Kidney tubule cell (primary cell): ENCODE results near the gene PRKN.

Experiments
- DNase-seq: peaks from one replicate; pipeline ENCODE4 v3.0.0-alpha.2; 2018; ENCODE audit warnings: low spot score

PRKN gene

GRCh38 chr6:161954077-161954476 lies 773.5 kb downstream of the PRKN start:
- no peak for DNase-seq

GRCh38 chr6:161951126-161951525 lies 776.4 kb downstream of the PRKN start:
- no peak for DNase-seq

- peak; percentile 80 for DNase-seq
Observed at GRCh38 chr6:161949531-161949930, 778.0 kb downstream of the PRKN start.

DNA sequence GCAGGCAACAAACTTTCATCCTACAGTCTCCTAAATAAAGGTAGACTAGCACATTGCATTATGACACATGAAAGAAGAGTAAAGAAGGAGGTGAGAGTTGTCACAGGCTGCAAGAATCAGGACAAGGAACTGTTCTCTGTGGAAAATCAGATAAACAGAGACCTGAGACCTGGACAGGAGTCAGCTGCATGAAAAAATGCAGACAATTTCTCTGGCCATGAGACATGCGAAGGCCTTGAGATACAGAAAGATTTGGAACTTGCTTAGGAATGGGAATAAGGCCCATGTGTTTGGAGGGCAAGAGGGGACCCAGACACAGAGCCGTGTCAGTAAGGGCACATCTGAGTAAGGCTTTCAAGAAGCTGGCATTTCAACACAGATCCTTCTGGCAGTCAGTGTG lies 779.1 kb downstream of the PRKN start:
- DNase-seq, result no peak

DNA sequence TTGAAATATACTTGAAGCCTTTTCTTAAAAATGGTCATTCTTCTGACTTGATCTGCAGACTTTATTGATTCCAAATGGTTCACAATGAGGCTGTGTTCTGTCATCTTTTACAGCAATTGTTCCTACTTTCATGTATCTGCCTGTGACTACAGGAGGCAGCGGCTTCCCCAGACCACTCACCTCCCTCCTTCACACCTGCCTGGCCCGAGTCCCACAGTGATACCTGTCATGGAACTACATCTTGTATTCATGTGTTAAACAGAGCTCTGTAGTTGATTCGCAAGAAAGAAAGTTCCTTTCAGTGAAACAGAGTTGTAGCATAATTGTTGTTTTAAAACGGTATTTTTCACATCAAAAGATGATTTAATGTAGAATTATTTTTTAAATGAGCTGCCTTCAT lies 780.2 kb downstream of the PRKN start:
- no peak for DNase-seq

GRCh38 chr6:161946461-161946860 lies 781.1 kb downstream of the PRKN start:
- DNase-seq, result no peak

- DNase-seq, result peak; percentile 7
Observed at GRCh38 chr6:161943561-161943960, 784.0 kb downstream of the PRKN start.

GRCh38 chr6:161941565-161941964 lies 786.0 kb downstream of the PRKN start:
- DNase-seq, result no peak

DNA sequence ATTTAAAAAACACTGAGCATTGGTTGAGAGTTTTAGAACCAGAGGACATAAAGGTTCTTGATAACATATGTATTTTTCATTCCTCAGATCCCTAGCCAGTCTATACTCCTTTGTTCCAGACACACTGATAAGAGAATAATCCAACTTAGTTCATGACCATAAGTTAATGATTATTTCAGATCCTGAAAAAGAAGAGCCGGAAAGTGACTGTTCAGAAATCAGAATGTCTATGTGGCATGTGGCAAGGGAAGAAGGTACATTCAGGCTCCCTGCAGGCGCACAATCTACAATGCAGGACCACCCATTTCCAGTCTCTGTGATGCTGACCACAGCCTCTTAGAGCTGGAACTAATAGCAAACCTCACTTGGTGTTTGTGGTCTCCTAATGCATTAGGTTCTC lies 787.0 kb downstream of the PRKN start:
- no peak for DNase-seq

GRCh38 chr6:161926324-161926723 lies 801.2 kb downstream of the PRKN start:
- no peak for DNase-seq

DNA sequence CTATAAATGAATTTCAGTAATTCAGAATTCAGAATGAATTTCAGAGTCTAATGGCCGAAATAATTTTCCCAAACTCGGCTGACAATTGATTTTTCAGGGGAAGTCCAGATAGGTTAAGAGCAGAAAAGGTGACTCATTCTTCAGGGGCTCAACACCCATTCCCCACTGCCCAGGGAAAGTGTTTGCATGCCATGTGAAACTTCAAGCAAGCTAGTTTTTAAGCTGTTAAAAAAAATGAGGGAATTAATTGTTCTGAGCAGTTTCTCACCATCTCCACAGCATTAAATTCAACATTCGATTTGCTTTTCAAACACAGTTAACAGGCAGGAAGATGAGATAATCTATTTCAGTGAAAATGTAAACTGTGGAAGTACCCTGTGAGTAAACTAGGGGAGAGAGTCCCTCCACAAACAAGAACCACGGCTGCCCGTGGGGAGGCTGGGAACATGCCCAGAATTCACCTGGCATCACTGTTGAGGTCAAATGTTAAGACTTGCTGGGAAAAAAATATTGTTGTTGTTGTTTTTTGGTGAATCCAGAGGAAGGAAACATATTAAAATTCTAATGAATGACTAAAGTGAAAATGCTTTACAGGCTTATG lies 803.0 kb downstream of the PRKN start:
- DNase-seq, result no peak

DNA sequence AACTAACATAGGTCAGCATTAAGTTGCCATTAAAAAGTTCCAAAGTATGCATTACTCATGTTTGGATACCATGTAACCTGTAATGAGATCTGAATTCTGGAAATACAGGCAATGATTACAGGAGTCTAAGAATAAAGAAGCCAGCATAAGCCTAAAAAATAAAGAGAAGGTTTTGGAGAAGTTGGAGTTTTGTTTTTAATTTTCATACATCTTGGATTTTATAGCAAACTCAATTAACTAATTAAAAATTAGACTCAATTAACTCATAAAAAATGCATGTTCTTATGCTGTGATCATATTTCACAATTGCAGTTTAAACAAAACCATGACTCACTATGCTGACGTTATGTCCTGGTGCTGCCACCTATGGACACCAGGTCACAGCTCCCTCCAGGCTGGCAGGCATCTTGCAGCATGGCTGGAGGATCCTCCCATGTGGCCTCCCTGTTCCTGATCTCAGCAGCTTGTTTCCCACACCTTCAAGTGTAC lies 804.9 kb downstream of the PRKN start:
- peak; percentile 83 for DNase-seq

- DNase-seq, result peak; percentile 18
Observed at GRCh38 chr6:161921602-161922395, 805.8 kb downstream of the PRKN start.

DNA sequence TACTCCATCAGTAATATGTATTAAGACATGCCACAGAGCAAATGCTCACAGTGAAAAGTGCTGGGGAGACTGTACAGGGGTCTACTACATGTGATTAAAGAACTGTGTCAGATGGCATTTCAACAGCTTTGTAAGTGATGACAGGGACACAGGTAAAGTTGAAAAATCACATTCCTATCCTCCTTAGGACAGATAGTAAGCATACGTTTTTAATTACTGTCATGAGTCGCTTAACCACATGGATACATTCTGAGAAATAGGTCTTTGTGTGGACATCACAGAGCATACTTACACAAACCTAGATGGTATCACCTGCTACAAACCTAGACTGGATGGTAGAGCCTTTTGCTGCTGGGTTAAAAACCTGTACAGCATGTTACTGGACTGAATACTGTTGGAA lies 807.9 kb downstream of the PRKN start:
- DNase-seq, result peak; percentile 9

DNA sequence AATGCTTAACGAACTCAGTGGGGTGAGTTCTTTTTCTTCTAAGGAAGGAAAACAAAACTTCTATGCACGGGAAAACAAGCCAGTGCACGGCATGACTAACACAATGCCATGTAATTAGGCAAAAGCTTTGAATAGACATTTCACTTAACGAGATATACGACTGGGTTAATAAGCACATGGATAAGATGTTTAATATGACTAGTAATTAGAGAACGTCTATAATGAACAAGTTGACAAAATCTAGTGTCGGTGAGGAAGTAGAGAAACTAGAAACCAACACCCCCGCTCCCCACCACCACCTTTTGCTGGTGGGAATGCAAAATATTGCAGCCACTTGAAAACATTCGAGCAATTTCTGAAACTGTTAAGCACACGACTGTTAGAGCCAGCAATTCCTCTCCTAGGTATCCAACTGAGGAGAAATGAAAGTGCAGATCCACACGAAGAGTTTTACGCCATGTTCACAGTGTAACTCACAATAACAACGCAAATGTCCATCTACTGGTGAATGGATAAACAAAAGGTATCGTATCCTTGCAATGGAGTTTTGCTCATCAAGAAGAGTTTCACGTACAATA lies 808.8 kb downstream of the PRKN start:
- DNase-seq, result no peak

DNA sequence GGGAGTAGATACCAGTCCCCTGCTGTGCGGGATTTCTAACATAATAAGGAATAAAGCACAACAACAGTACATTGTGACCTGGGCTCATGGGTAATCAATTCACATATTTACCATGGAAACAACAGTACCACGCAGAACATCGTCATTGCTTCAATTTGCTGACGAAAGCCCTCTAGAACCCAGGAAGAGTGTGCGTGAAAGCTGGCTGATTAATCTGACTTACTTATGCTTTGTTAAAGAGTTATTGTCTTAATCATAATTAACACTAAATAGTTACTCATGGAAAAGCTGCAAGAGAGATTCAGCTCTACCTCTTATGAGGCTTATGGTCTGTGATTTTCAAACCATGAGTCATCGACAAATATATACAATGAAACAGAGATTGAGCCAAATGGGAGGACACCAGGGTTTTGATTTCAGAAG lies 809.4 kb downstream of the PRKN start:
- no peak for DNase-seq

DNA sequence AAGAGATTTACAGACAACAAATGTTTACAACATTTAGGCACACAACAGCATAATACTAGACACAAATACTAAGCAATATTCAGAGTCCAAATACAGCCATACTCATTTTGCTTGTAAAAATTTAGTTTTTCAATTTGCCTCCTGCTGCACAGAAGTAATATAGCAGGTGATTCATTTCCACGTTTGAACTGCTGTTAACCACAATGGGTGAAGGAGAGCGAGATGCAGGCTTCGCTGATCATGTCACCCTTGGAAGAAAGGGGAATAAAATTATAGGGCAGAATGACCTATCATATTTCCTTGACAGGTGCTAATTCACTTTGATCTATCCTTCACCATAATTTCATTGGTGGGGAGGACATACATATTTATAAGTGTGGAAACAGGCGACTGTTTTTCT lies 809.9 kb downstream of the PRKN start:
- peak; percentile 42 for DNase-seq

DNA sequence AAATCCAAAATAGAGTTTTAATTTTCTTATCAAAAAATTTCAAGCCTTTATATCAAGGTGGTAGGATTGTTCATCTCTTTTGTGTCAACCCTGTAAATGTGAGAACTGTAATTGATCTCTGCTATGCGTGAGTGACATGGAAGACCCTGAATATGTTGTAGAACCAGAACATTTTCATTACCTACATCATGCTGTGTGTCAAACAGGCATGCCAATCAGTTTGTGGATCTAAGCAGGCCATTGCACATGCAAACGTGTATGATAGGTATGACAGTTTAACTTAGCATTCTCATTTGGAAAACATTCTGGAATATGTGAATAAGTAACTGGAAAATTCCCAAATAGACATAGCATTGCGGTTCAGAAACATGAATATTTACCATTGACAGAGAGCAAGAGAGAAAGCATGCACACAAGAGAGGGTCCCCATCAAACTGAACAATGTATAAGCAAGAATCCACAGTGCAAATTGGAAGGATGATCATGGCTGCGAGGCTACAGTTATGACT lies 812.1 kb downstream of the PRKN start:
- DNase-seq, result no peak

DNA sequence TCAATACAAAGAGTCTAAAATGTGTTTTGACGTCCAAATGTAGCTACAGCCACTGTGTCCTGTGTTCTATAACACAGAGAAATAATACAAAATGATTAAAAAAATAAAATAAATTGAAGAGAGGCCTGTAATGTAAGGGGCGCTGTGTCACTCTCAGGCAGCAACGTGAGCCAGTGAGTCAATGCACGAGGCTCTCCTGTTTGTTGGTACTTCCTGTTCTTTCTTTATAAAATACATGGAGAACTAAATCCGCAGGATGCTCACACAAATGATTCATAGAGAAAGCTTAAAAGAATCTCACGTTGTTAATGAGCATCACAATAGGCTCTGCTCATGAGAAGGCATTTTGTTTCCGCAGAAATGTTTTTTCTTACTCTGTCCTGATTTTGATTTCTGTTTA lies 818.7 kb downstream of the PRKN start:
- no peak for DNase-seq

GRCh38 chr6:161906571-161906970 lies 821.0 kb downstream of the PRKN start:
- DNase-seq, result no peak

DNA sequence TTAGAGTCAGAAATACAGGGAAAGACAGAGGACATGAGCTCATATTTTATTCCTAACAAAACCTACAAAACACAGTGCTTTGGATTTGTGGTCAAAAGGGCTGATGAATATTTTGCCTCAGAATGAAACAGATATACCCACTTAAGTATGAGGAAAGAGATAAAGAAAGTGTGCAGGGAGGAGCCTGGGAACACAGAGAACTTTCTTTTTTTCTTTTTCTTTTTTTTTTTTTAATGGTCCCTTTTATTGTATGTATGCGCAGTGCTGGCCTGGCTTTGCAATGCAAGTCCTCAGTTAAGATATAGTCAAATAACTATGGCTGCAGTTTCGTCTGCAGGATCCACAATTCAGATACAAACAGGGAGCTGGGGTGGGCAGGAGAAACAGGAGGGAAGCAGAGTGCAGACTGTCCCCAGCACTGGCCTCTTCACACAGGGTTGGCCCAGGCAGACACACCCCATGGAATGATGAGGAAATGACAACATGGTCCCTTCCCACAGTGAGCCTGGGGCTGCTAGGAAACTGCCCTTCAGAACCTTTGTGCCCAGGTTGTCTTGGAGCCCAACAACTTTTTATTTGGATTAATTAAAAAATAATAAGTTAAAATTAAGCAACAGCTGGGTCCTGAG lies 823.9 kb downstream of the PRKN start:
- no peak for DNase-seq

- DNase-seq, result peak; percentile 20
Observed at GRCh38 chr6:161901740-161902426, 825.7 kb downstream of the PRKN start.
